ENCODE measurements around the gene POP4. TPM values are rescaled to one million over a fixed set of nuclear protein-coding genes. Genes with fewer than 3 reads are reported as not detected.

Gene POP4
- total RNA-seq, 2 donors from 2014 or later = 62.1 to 94.2 TPM

DNA sequence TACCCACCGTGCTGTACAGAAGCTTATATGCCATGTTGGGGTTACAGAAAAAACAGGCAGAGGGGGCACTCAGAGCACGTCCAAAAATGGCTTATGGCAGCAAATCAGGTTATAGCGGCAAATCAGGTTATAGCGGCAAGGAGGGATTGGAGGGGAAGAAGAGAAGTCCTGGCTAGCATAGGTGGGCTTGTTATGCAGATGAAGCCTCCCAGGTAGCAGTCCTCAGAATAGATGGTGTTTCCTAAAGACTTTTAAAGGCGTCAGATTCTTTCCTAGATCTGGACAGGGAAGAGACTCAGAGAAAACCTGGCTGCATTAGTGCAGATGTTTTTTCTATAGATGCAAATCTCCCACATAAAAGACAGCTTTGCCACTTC, 39.4 kb downstream of the POP4 start:
- 18% methylated on average over 5 of the region's 5 CpGs for WGBS
- H3K36me3 ChIP-seq = no peaks in the 10 kb centered on the region
- intact Hi-C loops (cut with DNase I) = no loop called here
- no peaks in the 10 kb centered on the region for H3K27me3 ChIP-seq (replicated peaks; ENCODE audit: insufficient read depth)
- no peaks in the 10 kb centered on the region for H3K9me3 ChIP-seq
- peak overlapping the region in 1 of 2 donors; percentile 5 for H3K27ac ChIP-seq
- DNase-seq (ENCODE audit: low spot score) = no peak
- no peaks in the 10 kb centered on the region for H3K4me1 ChIP-seq (replicated peaks)
- no peak overlapping the region for H3K4me3 ChIP-seq
- TF ChIP-seq POLR2AphosphoS5 (IDR thresholded peaks at IDR 0.05) = no peak
- TF ChIP-seq, protein P1, sequence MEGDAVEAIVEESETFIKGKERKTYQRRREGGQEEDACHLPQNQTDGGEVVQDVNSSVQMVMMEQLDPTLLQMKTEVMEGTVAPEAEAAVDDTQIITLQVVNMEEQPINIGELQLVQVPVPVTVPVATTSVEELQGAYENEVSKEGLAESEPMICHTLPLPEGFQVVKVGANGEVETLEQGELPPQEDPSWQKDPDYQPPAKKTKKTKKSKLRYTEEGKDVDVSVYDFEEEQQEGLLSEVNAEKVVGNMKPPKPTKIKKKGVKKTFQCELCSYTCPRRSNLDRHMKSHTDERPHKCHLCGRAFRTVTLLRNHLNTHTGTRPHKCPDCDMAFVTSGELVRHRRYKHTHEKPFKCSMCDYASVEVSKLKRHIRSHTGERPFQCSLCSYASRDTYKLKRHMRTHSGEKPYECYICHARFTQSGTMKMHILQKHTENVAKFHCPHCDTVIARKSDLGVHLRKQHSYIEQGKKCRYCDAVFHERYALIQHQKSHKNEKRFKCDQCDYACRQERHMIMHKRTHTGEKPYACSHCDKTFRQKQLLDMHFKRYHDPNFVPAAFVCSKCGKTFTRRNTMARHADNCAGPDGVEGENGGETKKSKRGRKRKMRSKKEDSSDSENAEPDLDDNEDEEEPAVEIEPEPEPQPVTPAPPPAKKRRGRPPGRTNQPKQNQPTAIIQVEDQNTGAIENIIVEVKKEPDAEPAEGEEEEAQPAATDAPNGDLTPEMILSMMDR (IDR thresholded peaks at IDR 0.05) = no peak

DNA sequence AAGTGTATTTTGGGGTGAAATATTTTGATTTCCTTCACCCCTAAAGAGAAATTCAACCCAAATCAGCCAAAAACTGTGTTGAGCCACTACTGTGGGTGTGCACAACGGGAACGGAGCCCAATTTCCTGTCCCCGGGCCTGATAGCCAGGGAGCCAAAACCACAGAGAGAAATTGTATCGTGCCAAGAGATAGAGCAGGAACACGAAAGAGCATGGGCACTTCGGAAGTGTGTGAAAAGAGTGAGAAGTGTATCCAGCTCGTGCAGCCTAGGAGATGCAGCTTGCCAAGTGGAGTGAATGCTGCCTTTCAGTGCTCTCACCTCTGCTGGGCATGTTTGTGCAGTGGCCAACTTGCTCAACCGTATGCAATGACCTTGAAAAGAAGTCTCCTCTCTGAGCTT, 39.8 kb downstream of the POP4 start:
- Histone ChIP-seq H3K36me3 (no peaks in the 10 kb centered on the region), H3K27ac (peak overlapping the region in 1 of 2 donors; percentile 5), H3K4me1 (replicated peaks) (no peaks in the 10 kb centered on the region), H3K4me3 (no peak overlapping the region), H3K9me3 (no peaks in the 10 kb centered on the region), H3K27me3 (replicated peaks; ENCODE audit: insufficient read depth) (no peaks in the 10 kb centered on the region)
- WGBS = 4% methylated on average over 8 of the region's 8 CpGs
- intact Hi-C loops (cut with DNase I) = no loop called here
- TF ChIP-seq, protein P1 (IDR thresholded peaks at IDR 0.05) = no peak
- TF ChIP-seq POLR2AphosphoS5 (IDR thresholded peaks at IDR 0.05) = peak; percentile 57
- TF ChIP-seq POLR2A (IDR thresholded peaks at IDR 0.05) = no peak
- peak; percentile 44 for DNase-seq (ENCODE audit: low spot score)

DNA sequence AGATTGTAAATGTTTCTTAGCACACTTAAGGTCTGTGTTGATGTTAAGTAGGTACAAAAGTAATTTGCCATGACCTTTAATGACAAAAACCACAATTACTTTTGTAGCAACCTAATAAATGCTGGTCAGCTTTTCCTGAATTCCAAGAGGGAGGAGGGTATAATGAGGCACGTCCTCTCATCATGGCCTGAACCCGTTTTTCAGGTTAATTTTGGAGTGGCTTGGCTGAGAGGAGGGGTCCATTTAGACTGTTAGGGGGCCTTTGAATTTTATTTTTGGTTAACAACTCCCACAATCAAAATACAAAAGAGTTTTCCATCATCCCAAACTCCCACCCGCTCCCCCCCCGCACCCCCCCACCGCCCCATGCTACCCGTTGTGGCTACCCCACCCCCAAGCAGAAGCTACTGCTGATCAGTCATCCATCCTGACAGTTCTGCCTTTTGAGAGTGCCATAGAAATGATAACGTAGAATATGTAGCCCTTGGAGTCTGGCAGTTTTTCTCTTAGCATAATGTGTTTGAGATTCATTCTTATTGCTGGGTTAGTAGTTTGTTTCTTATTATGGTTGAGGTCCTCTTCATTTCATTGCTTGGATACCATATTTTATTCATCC, 44.8 kb downstream of the POP4 start:
- H3K4me3 ChIP-seq = no peak overlapping the region
- H3K36me3 ChIP-seq = no peaks in the 10 kb centered on the region
- no peak for DNase-seq (ENCODE audit: low spot score)
- intact Hi-C loops (cut with DNase I) = no loop called here
- no peaks in the 10 kb centered on the region for H3K9me3 ChIP-seq
- TF ChIP-seq POLR2AphosphoS5 (IDR thresholded peaks at IDR 0.05) = no peak
- no peak for TF ChIP-seq POLR2A (IDR thresholded peaks at IDR 0.05)
- TF ChIP-seq, protein P1 (IDR thresholded peaks at IDR 0.05) = no peak
- no peak overlapping the region for H3K27ac ChIP-seq
- WGBS = 51% methylated on average over 7 of the region's 7 CpGs
- H3K4me1 ChIP-seq (replicated peaks) = no peaks in the 10 kb centered on the region
- H3K27me3 ChIP-seq (replicated peaks; ENCODE audit: insufficient read depth) = no peaks in the 10 kb centered on the region

DNA sequence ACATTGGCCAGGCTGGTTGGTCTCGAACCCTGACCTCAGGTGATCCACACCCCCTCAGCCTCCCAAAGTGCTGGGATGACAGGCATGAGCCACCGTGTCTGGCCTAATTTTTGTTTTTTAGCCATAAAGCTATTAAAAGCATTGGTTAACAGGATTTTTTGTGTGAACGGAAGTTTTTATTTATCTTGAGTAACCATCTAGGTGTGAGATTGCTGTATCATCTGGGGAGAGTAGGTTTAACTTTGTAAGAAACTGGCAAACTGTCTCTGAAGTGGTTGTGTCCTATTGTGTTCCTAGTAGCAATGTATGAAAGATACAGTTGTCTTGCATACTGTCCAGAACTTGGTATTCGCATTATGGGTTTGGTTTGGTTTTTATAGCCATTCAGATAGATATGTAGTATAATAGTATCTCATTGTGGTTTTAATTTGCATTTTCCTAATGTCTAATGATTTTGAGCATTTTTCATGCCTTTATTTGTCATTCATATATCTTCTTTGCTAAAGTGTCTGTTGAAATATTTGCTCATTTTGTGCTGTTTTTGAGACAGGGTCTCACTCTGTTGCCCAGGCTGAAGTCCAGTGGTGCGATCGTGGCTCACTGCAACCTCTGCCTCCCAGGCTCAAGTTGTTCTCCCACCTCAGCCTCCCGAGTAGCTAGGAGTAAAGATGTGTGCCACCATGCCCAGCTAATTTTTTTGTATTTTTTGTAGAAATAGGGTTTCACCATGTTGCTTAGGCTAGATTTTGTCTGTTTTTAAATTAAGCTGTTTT, 45.7 kb downstream of the POP4 start:
- Histone ChIP-seq H3K4me1 (replicated peaks) (no peaks in the 10 kb centered on the region), H3K36me3 (no peaks in the 10 kb centered on the region), H3K4me3 (no peak overlapping the region), H3K27ac (no peak overlapping the region), H3K27me3 (replicated peaks; ENCODE audit: insufficient read depth) (no peaks in the 10 kb centered on the region), H3K9me3 (no peaks in the 10 kb centered on the region)
- TF ChIP-seq POLR2AphosphoS5 (IDR thresholded peaks at IDR 0.05) = no peak
- no peak for TF ChIP-seq POLR2A (IDR thresholded peaks at IDR 0.05)
- TF ChIP-seq, protein P1 (IDR thresholded peaks at IDR 0.05) = no peak
- no peak for DNase-seq (ENCODE audit: low spot score)
- intact Hi-C loops (cut with DNase I) = no loop called here
- 78% methylated on average over 7 of the region's 7 CpGs for WGBS

DNA sequence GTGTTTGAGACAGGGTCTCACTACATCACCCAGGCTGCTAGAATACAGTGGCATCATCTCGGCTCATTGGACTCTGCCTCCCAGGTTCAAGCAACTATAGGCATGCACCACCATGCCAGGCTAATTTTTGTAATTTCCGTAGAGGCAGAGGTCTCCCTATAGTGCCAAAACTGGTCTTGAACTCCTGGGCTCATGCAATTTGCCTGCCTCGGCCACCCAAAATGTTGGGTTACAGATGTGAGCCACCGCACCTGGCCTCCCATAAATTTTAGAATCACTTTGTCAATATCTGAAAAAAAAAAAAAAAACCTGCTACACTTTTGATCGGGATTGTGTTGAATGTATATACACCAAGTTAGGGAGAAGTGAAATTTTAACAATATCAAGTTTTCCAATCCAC, 47.3 kb downstream of the POP4 start:
- intact Hi-C loops (cut with DNase I) = no loop called here
- H3K4me3 ChIP-seq = no peak overlapping the region
- WGBS = 91% methylated on average over 5 of the region's 5 CpGs
- no peaks in the 10 kb centered on the region for H3K9me3 ChIP-seq
- no peaks in the 10 kb centered on the region for H3K4me1 ChIP-seq (replicated peaks)
- TF ChIP-seq, protein P1 (IDR thresholded peaks at IDR 0.05) = no peak
- no peak for TF ChIP-seq POLR2AphosphoS5 (IDR thresholded peaks at IDR 0.05)
- TF ChIP-seq POLR2A (IDR thresholded peaks at IDR 0.05) = no peak
- no peaks in the 10 kb centered on the region for H3K27me3 ChIP-seq (replicated peaks; ENCODE audit: insufficient read depth)
- no peaks in the 10 kb centered on the region for H3K36me3 ChIP-seq
- DNase-seq (ENCODE audit: low spot score) = no peak
- H3K27ac ChIP-seq = no peak overlapping the region
